SK-N-SH (cell line): Measurements from ENCODE around the gene GIMAP4. TPM values are rescaled to one million over a fixed set of nuclear protein-coding genes. Genes with fewer than 3 reads are reported as not detected.

Experiments
- CTCF ChIA-PET: fragments of 300-600, 350-600 bp; formaldehyde crosslinking; extraction: SDS; loops from one replicate; lab custom pipeline; 2021; lab: Yijun Ruan, JAX
- POLR2A ChIA-PET: fragments of 350-600 bp; sonication (Branson Sonifier 250); formaldehyde crosslinking; extraction: SDS; loops from one replicate; lab custom pipeline; 2020; ENCODE audit warnings: antibody characterized with exemption, inconsistent platforms; lab: Yijun Ruan, JAX
- DNase-seq: peaks from one replicate; pipeline ENCODE4 v3.0.0; 2012
- H2AFZ ChIP-seq: fragments of 200-600 bp; sonication (generic); 2 replicates; pipeline ENCODE4 v1.8.1; 2016; ENCODE audit warnings: antibody characterized with exemption, mild to moderate bottlenecking, low read depth
- H3F3A ChIP-seq: fragments of 200-600 bp; sonication (generic); replicated peaks from 2 replicates; pipeline ENCODE3; 2016; ENCODE audit warnings: antibody characterized with exemption, mild to moderate bottlenecking; ENCODE audit not compliant: insufficient read depth
- H3K27ac ChIP-seq, 2 experiments: fragments of 200-500 bp in 1 of 2; fragments of 200-600 bp in 1 of 2; sonication (Bioruptor generic) in 1 of 2; sonication (generic), shearing (Covaris generic) in 1 of 2; 2 replicates each; pipeline versions ENCODE4 v1.5.1 to v1.6.1; 2014 to 2016; ENCODE audit warnings: low read depth in 2 of 2, inconsistent platforms in 1 of 2, low read length in 1 of 2, mild to moderate bottlenecking in 1 of 2, mixed read lengths in 1 of 2
- H3K27me3 ChIP-seq: fragments of 200-600 bp; sonication (generic), shearing (Covaris generic); 2 replicates; pipeline ENCODE4 v1.6.1; 2016; ENCODE audit warnings: mixed run types; ENCODE audit not compliant: insufficient read depth
- H3K36me3 ChIP-seq, 2 experiments: fragments of 200-500 bp in 1 of 2; fragments of 200-600 bp in 1 of 2; sonication (Bioruptor generic) in 1 of 2; sonication (generic) in 1 of 2; replicated peaks in 1 of 2; 2 replicates each; pipeline versions ENCODE3 to v1.5.1; 2014 to 2016; ENCODE audit warnings: low read length in 1 of 2, mild to moderate bottlenecking in 1 of 2; ENCODE audit not compliant: insufficient read depth in 2 of 2, control insufficient read depth in 1 of 2
- H3K4me1 ChIP-seq, 2 experiments: fragments of 200-500 bp in 1 of 2; fragments of 200-600 bp in 1 of 2; sonication (Bioruptor generic) in 1 of 2; sonication (generic), shearing (Covaris generic) in 1 of 2; 2 replicates each; pipeline versions ENCODE4 v1.5.1 to v1.6.1; 2014 to 2016; ENCODE audit warnings: low read depth in 1 of 2, low read length in 1 of 2, mixed run types in 1 of 2; ENCODE audit not compliant: insufficient read depth in 2 of 2, control insufficient read depth in 1 of 2
- H3K4me2 ChIP-seq: fragments of 200-600 bp; sonication (generic), shearing (Covaris generic); 2 replicates; pipeline ENCODE4 v1.6.1; 2017; ENCODE audit warnings: mixed run types
- H3K4me3 ChIP-seq, 2 experiments: fragments of 200-500 bp in 1 of 2; fragments of 200-600 bp in 1 of 2; sonication (Bioruptor generic) in 1 of 2; sonication (generic), shearing (Covaris generic) in 1 of 2; 2 replicates each; pipeline versions ENCODE4 v1.5.1 to v1.8.1; 2014 to 2016; ENCODE audit warnings: low read depth in 2 of 2, inconsistent platforms in 1 of 2, low read length in 1 of 2, mild to moderate bottlenecking in 1 of 2, mixed read lengths in 1 of 2, moderate library complexity in 1 of 2
- H3K79me2 ChIP-seq: fragments of 200-600 bp; sonication (generic); 2 replicates; pipeline ENCODE4 v1.8.1; 2017; ENCODE audit warnings: mild to moderate bottlenecking; ENCODE audit not compliant: insufficient read depth
- H3K9ac ChIP-seq: fragments of 200-600 bp; sonication (generic); 2 replicates; pipeline ENCODE4 v1.6.1; 2017; ENCODE audit warnings: mixed run types
- H3K9me2 ChIP-seq: fragments of 200-600 bp; sonication (generic); 2 replicates; pipeline ENCODE4 v1.6.1; 2017; ENCODE audit warnings: mixed run types
- H3K9me3 ChIP-seq: fragments of 200-600 bp; sonication (generic); 2 replicates; pipeline ENCODE4 v1.6.1; 2017; ENCODE audit warnings: mixed run types, mild to moderate bottlenecking, moderate library complexity
- H4K20me1 ChIP-seq: fragments of 200-600 bp; sonication (generic); 2 replicates; pipeline ENCODE4 v1.6.1; 2017; ENCODE audit warnings: mild to moderate bottlenecking, mixed run types; ENCODE audit not compliant: insufficient read depth
- CHD2 ChIP-seq: fragments of 150-350 bp; IDR thresholded peaks from 2 replicates; pipeline ENCODE4 v1.6.1; 2018; ENCODE audit warnings: low read length; ENCODE audit not compliant: partially characterized antibody
- EZH2phosphoT487 ChIP-seq: fragments of 200-600 bp; sonication (generic); IDR thresholded peaks from 2 replicates; pipeline ENCODE4 v1.6.1; 2017; ENCODE audit warnings: low read depth, mixed run types, mild to moderate bottlenecking, antibody characterized with exemption, moderate library complexity, borderline replicate concordance
- FOSL2 ChIP-seq: IDR thresholded peaks from 2 replicates; pipeline ENCODE4 v1.4.0; 2012; ENCODE audit warnings: low read depth, mild to moderate bottlenecking, moderate library complexity, borderline replicate concordance
- GABPA ChIP-seq: IDR thresholded peaks from 2 replicates; pipeline ENCODE4 v1.4.0; 2012; ENCODE audit warnings: low read depth, mild to moderate bottlenecking
- GATA2 ChIP-seq: sonication (generic); formaldehyde crosslinking; IDR thresholded peaks from 2 replicates; pipeline ENCODE4 v1.5.0; 2020; ENCODE audit warnings: mild to moderate bottlenecking, missing genetic modification reagents
- MEF2A ChIP-seq: IDR thresholded peaks from 2 replicates; pipeline ENCODE4 v1.4.0; 2012; ENCODE audit warnings: low read depth, borderline replicate concordance
- MXI1 ChIP-seq: IDR thresholded peaks from 2 replicates; pipeline ENCODE4 v1.6.1; 2012; ENCODE audit warnings: mild to moderate bottlenecking, low read depth, low read length, improper control_type of control experiment
- RXRA ChIP-seq: IDR thresholded peaks from 2 replicates; pipeline ENCODE4 v1.4.0; 2012; ENCODE audit warnings: low read depth, mild to moderate bottlenecking, borderline replicate concordance
- WGBS: methylation state at CpG from one replicate; pipeline ENCODE4 v1.1.6; 2017; ENCODE audit warnings: low lambda C conversion rate; 5-methylcytosine and 5-hydroxymethylcytosine counted together
- polyA plus RNA-seq, 3 experiments: library from polyadenylated mRNA; depleted of rRNA; stranded (reverse); fragments of >200 nt; gene quantifications; 2 replicates each; pipeline ENCODE4 v1.2.3, GENCODE V29; 2012
- TF ChIP-seq, protein P1 (sequence below): IDR thresholded peaks from 2 replicates; pipeline ENCODE4 v1.6.1; 2012; ENCODE audit warnings: mild to moderate bottlenecking, low read depth, low read length, moderate library complexity
- TF ChIP-seq, protein P2 (sequence below): fragments of 150-350 bp; IDR thresholded peaks from 2 replicates; pipeline ENCODE4 v1.6.1; 2016; ENCODE audit warnings: mild to moderate bottlenecking, low read depth, low read length
- TF ChIP-seq, protein P3 (sequence below): fragments of 200-600 bp; sonication (generic); IDR thresholded peaks from 2 replicates; pipeline ENCODE4 v1.6.1; 2017; ENCODE audit warnings: antibody characterized with exemption, mild to moderate bottlenecking, moderate library complexity
- TF ChIP-seq, protein P4 (sequence below): IDR thresholded peaks from 2 replicates; pipeline ENCODE4 v1.4.0; 2012; ENCODE audit warnings: low read depth
- TF ChIP-seq, protein P5 (sequence below): fragments of 150-350 bp; IDR thresholded peaks from 2 replicates; pipeline ENCODE4 v1.6.1; 2017; ENCODE audit warnings: antibody characterized with exemption, low read length, low read depth, borderline replicate concordance
- TF ChIP-seq, protein P6 (sequence below): IDR thresholded peaks from 2 replicates; pipeline ENCODE4; 2012
- TF ChIP-seq, protein P7 (sequence below): IDR thresholded peaks from 2 replicates; pipeline ENCODE4 v1.4.0; 2012; ENCODE audit warnings: low read depth, borderline replicate concordance

The GIMAP4 gene
- polyA plus RNA-seq, 1 of the 3 experiments (the other 2 are of a cell fraction), result not detected

DNA sequence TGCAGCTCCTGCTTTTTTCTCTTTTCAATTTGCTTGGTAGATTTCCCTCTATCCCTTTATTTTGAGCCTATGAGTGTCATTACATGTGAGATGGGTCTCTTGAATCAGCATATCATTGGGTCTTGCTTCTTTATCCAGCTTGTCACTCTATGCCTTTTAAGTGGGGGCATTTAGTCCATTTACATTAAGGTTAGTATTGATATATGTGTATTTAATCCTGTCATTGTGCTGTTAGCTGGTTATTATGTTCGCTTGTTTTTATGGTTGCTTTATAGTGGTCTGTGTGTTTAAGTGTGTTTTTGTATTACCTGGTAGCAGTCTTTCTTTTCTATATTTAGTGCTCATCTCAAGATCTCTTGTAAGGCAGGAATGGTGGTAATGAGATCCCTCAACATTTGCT lies 35.5 kb upstream of the GIMAP4 start (continued):
- no peak for TF ChIP-seq MXI1

DNA sequence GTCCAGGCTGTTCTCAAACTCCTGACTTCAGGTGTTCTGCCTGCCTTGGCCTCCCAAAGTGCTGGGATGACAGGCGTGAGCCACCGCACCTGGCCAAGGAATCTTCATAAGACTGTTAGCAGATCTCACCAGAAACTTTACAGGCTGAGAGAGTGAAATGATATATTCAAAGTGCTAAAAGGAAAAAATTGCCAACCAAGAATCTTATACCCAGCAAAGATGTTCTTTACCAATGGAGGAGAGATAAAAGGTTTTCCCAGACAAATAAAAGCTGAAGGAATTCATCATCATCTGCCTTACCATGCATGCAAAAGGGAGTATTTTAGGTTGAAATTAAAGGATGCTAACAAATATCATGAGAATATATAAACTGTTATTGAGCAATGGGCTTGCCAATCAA lies 28.9 kb upstream of the GIMAP4 start:
- Histone ChIP-seq H3K9me3 (no peaks in the 10 kb centered on the region), H2AFZ (no peak overlapping the region), H3K4me1 (no peaks in the 10 kb centered on the region), H3K4me2 (no peak overlapping the region), H3K9me2 (no peaks in the 10 kb centered on the region), H3F3A (no peaks in the 10 kb centered on the region), H3K9ac (no peak overlapping the region), H4K20me1 (no peaks in the 10 kb centered on the region), H3K36me3 (no peaks in the 10 kb centered on the region), H3K27ac (no peak overlapping the region), H3K4me3 (no peak overlapping the region), H3K27me3 (no peaks in the 10 kb centered on the region), H3K79me2 (no peaks in the 10 kb centered on the region)
- POLR2A ChIA-PET, result no interaction called here
- no peak for DNase-seq
- WGBS, result 6% methylated on average over 2 of the region's 2 CpGs
- TF ChIP-seq FOSL2 (no peak), RXRA (no peak), EZH2phosphoT487 (no peak), MEF2A (no peak), GABPA (no peak), GATA2 (CRISPR knock-in tag) (no peak), CHD2 (no peak)
- TF ChIP-seq, protein P1, sequence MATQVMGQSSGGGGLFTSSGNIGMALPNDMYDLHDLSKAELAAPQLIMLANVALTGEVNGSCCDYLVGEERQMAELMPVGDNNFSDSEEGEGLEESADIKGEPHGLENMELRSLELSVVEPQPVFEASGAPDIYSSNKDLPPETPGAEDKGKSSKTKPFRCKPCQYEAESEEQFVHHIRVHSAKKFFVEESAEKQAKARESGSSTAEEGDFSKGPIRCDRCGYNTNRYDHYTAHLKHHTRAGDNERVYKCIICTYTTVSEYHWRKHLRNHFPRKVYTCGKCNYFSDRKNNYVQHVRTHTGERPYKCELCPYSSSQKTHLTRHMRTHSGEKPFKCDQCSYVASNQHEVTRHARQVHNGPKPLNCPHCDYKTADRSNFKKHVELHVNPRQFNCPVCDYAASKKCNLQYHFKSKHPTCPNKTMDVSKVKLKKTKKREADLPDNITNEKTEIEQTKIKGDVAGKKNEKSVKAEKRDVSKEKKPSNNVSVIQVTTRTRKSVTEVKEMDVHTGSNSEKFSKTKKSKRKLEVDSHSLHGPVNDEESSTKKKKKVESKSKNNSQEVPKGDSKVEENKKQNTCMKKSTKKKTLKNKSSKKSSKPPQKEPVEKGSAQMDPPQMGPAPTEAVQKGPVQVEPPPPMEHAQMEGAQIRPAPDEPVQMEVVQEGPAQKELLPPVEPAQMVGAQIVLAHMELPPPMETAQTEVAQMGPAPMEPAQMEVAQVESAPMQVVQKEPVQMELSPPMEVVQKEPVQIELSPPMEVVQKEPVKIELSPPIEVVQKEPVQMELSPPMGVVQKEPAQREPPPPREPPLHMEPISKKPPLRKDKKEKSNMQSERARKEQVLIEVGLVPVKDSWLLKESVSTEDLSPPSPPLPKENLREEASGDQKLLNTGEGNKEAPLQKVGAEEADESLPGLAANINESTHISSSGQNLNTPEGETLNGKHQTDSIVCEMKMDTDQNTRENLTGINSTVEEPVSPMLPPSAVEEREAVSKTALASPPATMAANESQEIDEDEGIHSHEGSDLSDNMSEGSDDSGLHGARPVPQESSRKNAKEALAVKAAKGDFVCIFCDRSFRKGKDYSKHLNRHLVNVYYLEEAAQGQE, result no peak
- TF ChIP-seq, protein P2, sequence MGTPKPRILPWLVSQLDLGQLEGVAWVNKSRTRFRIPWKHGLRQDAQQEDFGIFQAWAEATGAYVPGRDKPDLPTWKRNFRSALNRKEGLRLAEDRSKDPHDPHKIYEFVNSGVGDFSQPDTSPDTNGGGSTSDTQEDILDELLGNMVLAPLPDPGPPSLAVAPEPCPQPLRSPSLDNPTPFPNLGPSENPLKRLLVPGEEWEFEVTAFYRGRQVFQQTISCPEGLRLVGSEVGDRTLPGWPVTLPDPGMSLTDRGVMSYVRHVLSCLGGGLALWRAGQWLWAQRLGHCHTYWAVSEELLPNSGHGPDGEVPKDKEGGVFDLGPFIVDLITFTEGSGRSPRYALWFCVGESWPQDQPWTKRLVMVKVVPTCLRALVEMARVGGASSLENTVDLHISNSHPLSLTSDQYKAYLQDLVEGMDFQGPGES, result no peak
- TF ChIP-seq, protein P3, sequence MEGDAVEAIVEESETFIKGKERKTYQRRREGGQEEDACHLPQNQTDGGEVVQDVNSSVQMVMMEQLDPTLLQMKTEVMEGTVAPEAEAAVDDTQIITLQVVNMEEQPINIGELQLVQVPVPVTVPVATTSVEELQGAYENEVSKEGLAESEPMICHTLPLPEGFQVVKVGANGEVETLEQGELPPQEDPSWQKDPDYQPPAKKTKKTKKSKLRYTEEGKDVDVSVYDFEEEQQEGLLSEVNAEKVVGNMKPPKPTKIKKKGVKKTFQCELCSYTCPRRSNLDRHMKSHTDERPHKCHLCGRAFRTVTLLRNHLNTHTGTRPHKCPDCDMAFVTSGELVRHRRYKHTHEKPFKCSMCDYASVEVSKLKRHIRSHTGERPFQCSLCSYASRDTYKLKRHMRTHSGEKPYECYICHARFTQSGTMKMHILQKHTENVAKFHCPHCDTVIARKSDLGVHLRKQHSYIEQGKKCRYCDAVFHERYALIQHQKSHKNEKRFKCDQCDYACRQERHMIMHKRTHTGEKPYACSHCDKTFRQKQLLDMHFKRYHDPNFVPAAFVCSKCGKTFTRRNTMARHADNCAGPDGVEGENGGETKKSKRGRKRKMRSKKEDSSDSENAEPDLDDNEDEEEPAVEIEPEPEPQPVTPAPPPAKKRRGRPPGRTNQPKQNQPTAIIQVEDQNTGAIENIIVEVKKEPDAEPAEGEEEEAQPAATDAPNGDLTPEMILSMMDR, result no peak
- TF ChIP-seq, protein P4, sequence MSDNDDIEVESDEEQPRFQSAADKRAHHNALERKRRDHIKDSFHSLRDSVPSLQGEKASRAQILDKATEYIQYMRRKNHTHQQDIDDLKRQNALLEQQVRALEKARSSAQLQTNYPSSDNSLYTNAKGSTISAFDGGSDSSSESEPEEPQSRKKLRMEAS, result no peak
- TF ChIP-seq, protein P5, sequence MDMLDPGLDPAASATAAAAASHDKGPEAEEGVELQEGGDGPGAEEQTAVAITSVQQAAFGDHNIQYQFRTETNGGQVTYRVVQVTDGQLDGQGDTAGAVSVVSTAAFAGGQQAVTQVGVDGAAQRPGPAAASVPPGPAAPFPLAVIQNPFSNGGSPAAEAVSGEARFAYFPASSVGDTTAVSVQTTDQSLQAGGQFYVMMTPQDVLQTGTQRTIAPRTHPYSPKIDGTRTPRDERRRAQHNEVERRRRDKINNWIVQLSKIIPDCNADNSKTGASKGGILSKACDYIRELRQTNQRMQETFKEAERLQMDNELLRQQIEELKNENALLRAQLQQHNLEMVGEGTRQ, result no peak
- TF ChIP-seq, protein P6, sequence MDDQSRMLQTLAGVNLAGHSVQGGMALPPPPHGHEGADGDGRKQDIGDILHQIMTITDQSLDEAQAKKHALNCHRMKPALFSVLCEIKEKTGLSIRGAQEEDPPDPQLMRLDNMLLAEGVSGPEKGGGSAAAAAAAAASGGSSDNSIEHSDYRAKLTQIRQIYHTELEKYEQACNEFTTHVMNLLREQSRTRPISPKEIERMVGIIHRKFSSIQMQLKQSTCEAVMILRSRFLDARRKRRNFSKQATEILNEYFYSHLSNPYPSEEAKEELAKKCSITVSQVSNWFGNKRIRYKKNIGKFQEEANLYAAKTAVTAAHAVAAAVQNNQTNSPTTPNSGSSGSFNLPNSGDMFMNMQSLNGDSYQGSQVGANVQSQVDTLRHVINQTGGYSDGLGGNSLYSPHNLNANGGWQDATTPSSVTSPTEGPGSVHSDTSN, result no peak
- TF ChIP-seq, protein P7, sequence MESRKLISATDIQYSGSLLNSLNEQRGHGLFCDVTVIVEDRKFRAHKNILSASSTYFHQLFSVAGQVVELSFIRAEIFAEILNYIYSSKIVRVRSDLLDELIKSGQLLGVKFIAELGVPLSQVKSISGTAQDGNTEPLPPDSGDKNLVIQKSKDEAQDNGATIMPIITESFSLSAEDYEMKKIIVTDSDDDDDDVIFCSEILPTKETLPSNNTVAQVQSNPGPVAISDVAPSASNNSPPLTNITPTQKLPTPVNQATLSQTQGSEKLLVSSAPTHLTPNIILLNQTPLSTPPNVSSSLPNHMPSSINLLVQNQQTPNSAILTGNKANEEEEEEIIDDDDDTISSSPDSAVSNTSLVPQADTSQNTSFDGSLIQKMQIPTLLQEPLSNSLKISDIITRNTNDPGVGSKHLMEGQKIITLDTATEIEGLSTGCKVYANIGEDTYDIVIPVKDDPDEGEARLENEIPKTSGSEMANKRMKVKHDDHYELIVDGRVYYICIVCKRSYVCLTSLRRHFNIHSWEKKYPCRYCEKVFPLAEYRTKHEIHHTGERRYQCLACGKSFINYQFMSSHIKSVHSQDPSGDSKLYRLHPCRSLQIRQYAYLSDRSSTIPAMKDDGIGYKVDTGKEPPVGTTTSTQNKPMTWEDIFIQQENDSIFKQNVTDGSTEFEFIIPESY, result no peak
- CTCF ChIA-PET, result no interaction called here
